Uterus (tissue), 4 donors: ENCODE results near the gene KTN1. TPM values are rescaled to one million over a fixed set of nuclear protein-coding genes. Genes with fewer than 3 reads are reported as not detected.

Experiments
- DNase-seq, 2 donors: peaks; one replicate each; pipeline ENCODE4 v3.0.0-alpha.2; 2019 to 2020
- H3K27ac ChIP-seq, 2 donors: fragments of 200-600 bp; sonication (generic); 1 replicate in 1 of 2; 2 replicates in 1 of 2; pipeline ENCODE4 v1.5.1; 2016 to 2018
- H3K27me3 ChIP-seq, 2 donors: fragments of 200-600 bp; sonication (generic); one replicate each; pipeline ENCODE4 v1.5.1; 2018 to 2019; ENCODE audit warnings: control low read depth in 1 of 2
- H3K36me3 ChIP-seq, 2 donors: fragments of 200-600 bp; sonication (generic); one replicate each; pipeline ENCODE4 v1.5.1; 2019; ENCODE audit warnings: control low read depth in 1 of 2
- H3K4me1 ChIP-seq, 2 donors: fragments of 200-600 bp; sonication (generic); one replicate each; pipeline ENCODE4 v1.5.1; 2018 to 2019; ENCODE audit warnings: control low read depth in 1 of 2
- H3K4me3 ChIP-seq, 2 donors: fragments of 200-600 bp; sonication (generic); 1 replicate in 1 of 2; 2 replicates in 1 of 2; pipeline ENCODE4 v1.5.1; 2018 to 2019; ENCODE audit warnings: mild to moderate bottlenecking in 1 of 2
- H3K9me3 ChIP-seq, 2 donors: fragments of 200-600 bp; sonication (generic); one replicate each; pipeline ENCODE4 v1.5.1; 2019; ENCODE audit warnings: control low read depth in 1 of 2
- POLR2A ChIP-seq, 2 donors: fragments of 450-650 bp; IDR thresholded peaks; one replicate each; pipeline ENCODE4 v1.6.1; 2016; ENCODE audit warnings: antibody characterized with exemption in 2 of 2, mild to moderate bottlenecking in 1 of 2, moderate library complexity in 1 of 2
- intact Hi-C: fragments of 100-400 bp; cut with DNase I; formaldehyde crosslinking; loops from one replicate; pipeline ENCODE4 v1.15.1; 2023; ENCODE audit warnings: low total_unique reads
- total RNA-seq, 4 donors: library from RNA; depleted of rRNA in 3 of 4; stranded (reverse); fragments of >200 nt in 3 of 4; gene quantifications; one replicate each; pipeline versions ENCODE4 v1.1.0 to v1.2.4, GENCODE V29; 2014 to 2023
- TF ChIP-seq, protein P1 (sequence below), 4 experiments: fragments of 200-600 bp in 2 of 4; fragments of 450-650 bp in 2 of 4; sonication (generic) in 2 of 4; IDR thresholded peaks; one replicate each; pipeline ENCODE4 v1.5.1; 2016 to 2019; ENCODE audit warnings: antibody characterized with exemption in 4 of 4, mild to moderate bottlenecking in 2 of 4, moderate library complexity in 1 of 4
- donor health status: DM: yes; HTN: yes; CAD: no.

The KTN1 gene
- total RNA-seq, 4 donors from 2014 or later, result 57.9 to 183 (median 99.7) TPM

DNA sequence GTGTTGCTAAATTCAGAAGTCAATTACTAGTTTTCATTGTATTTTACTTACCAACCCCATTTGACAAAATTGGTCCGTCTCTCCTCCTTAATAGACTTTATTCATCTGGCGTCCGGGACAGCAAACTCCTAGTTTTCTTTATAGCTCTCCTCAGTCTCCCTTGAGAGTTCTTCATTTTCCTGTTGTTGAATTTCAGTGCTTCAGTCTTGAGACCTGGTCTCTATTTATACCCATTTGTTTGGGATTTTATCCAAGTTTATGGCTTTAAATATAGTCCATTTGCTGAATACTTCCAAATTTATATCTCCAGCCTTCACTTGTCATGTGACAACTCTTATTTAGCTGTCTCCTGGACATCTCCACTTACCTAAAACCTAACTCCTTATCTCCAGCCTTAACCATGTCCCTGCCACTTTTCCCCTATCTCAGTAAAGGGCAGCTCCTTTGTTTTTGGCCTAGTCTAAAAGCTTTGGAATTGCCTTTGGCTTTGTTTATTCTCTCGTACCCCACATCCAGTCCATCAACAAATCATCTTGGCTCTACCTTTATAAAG lies 23.5 kb downstream of the KTN1 start:
- Histone ChIP-seq H3K27ac (no peak overlapping the region), H3K9me3 (no peaks in the 10 kb centered on the region), H3K4me3 (no peak overlapping the region), H3K36me3 (no peaks in the 10 kb centered on the region), H3K4me1 (peaks cover 0 to 5% of the 10 kb centered on the region in 2 donors), H3K27me3 (no peaks in the 10 kb centered on the region)
- DNase-seq, result no peak
- TF ChIP-seq POLR2A (IDR thresholded peaks at IDR 0.05), result no peak
- TF ChIP-seq, protein P1, sequence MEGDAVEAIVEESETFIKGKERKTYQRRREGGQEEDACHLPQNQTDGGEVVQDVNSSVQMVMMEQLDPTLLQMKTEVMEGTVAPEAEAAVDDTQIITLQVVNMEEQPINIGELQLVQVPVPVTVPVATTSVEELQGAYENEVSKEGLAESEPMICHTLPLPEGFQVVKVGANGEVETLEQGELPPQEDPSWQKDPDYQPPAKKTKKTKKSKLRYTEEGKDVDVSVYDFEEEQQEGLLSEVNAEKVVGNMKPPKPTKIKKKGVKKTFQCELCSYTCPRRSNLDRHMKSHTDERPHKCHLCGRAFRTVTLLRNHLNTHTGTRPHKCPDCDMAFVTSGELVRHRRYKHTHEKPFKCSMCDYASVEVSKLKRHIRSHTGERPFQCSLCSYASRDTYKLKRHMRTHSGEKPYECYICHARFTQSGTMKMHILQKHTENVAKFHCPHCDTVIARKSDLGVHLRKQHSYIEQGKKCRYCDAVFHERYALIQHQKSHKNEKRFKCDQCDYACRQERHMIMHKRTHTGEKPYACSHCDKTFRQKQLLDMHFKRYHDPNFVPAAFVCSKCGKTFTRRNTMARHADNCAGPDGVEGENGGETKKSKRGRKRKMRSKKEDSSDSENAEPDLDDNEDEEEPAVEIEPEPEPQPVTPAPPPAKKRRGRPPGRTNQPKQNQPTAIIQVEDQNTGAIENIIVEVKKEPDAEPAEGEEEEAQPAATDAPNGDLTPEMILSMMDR (IDR thresholded peaks at IDR 0.05), result no peak
- intact Hi-C loops, result no loop called here

DNA sequence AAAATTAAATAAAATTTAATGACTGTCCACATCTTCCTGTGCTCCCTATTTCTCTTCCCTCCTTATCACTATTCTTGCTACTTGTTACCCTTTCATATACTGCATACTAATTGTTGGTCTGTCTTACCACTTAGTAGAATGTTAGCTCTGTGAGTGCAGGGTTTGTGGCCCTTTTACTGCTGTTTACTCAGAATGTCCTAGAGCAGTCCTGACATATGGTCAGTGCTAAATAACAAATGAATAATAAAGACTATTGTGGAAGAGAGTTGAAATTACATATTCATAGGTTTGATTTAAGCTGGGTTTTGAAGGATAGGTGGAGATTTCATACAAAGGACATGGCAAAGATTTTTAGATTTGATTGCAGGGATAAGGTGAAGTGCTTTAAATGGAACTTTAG lies 24.5 kb downstream of the KTN1 start:
- no peak for TF ChIP-seq POLR2A (IDR thresholded peaks at IDR 0.05)
- TF ChIP-seq, protein P1 (IDR thresholded peaks at IDR 0.05), result no peak
- no peak overlapping the region for H3K27ac ChIP-seq
- H3K4me1 ChIP-seq, result peaks cover 0 to 5% of the 10 kb centered on the region in 2 donors
- no peaks in the 10 kb centered on the region for H3K27me3 ChIP-seq
- no peak overlapping the region for H3K4me3 ChIP-seq
- no peaks in the 10 kb centered on the region for H3K9me3 ChIP-seq
- no peaks in the 10 kb centered on the region for H3K36me3 ChIP-seq
- DNase-seq, result no peak
- intact Hi-C loops, result no loop called here

GRCh38 chr14:55604900-55605418 lies 25.0 kb downstream of the KTN1 start:
- Histone ChIP-seq H3K36me3 (no peaks in the 10 kb centered on the region), H3K27me3 (no peaks in the 10 kb centered on the region), H3K4me1 (peaks cover 0 to 5% of the 10 kb centered on the region in 2 donors), H3K9me3 (no peaks in the 10 kb centered on the region), H3K4me3 (no peak overlapping the region), H3K27ac (no peak overlapping the region)
- TF ChIP-seq, protein P1 (IDR thresholded peaks at IDR 0.05), result no peak
- intact Hi-C loops, result no loop called here
- no peak for DNase-seq

GRCh38 chr14:55605793-55606192 lies 25.8 kb downstream of the KTN1 start:
- peaks cover 0 to 5% of the 10 kb centered on the region in 2 donors for H3K4me1 ChIP-seq
- intact Hi-C loops, result no loop called here
- no peaks in the 10 kb centered on the region for H3K9me3 ChIP-seq
- no peak overlapping the region for H3K4me3 ChIP-seq
- TF ChIP-seq, protein P1 (IDR thresholded peaks at IDR 0.05), result no peak
- no peaks in the 10 kb centered on the region for H3K36me3 ChIP-seq
- no peaks in the 10 kb centered on the region for H3K27me3 ChIP-seq
- no peak for DNase-seq
- H3K27ac ChIP-seq, result no peak overlapping the region

DNA sequence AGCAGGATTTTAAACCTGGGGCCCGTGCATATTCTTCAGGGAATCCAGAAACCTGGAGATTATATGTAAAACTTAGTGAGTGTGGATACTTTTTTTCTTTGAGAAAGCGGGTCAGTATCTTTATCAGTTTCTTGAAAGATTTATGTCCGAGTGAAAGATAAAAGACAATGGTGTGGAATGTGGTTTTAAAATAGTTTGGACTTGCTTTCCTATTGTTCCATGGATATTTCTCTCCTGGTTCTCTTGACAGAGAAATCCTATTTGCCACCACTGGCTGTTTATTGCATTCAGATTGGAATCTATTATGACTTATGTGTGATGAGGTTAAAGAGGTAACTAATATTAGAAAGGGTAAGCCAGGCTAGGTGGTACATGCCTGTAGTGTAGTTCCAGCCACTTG lies 27.4 kb downstream of the KTN1 start:
- Histone ChIP-seq H3K9me3 (no peaks in the 10 kb centered on the region), H3K4me1 (peaks cover 0 to 5% of the 10 kb centered on the region in 2 donors), H3K27ac (no peak overlapping the region), H3K4me3 (no peak overlapping the region), H3K36me3 (no peaks in the 10 kb centered on the region), H3K27me3 (no peaks in the 10 kb centered on the region)
- intact Hi-C loops, result no loop called here
- no peak for DNase-seq
- TF ChIP-seq, protein P1 (IDR thresholded peaks at IDR 0.05), result no peak
- no peak for TF ChIP-seq POLR2A (IDR thresholded peaks at IDR 0.05)
